GM12872 (cell line): ENCODE results near the gene MKNK2.

ENCODE experiments used
- CTCF ChIP-seq: IDR thresholded peaks from 3 replicates; pipeline ENCODE4 v1.5.1; 2011; ENCODE audit warnings: low read depth, mild to moderate bottlenecking, low read length, moderate library complexity; ENCODE audit not compliant: insufficient read depth

Gene MKNK2

GRCh38 chr19:1999856-2000515 is 51.1 kb downstream of the MKNK2 start:
- TF ChIP-seq CTCF, result no peak

GRCh38 chr19:1998712-1999708 is 52.0 kb downstream of the MKNK2 start:
- no peak for TF ChIP-seq CTCF

- TF ChIP-seq CTCF, result no peak
These were observed 53.5 kb downstream of the MKNK2 start for GRCh38 chr19:1997353-1998233.

GRCh38 chr19:1992759-1993260 is 58.2 kb downstream of the MKNK2 start:
- TF ChIP-seq CTCF, result no peak

GRCh38 chr19:1991018-1991913 is 59.8 kb downstream of the MKNK2 start:
- no peak for TF ChIP-seq CTCF

- no peak for TF ChIP-seq CTCF
These were observed 60.6 kb downstream of the MKNK2 start for GRCh38 chr19:1990230-1991017.
